Endometrial microvascular endothelial cells (primary cell): Measurements from ENCODE around the gene WNK1. TPM values are rescaled to one million over a fixed set of nuclear protein-coding genes. Genes with fewer than 3 reads are reported as not detected.

Experiments used
- in situ Hi-C: cut with HindIII; loops from 2 replicates; pipeline ENCODE4 v1.10.0; 2017; ENCODE audit warnings: low sequenced_read_pairs, low pct_unique_long_range_greater_than_20kb; ENCODE audit errors: inconsistent ontology term
- total RNA-seq: library from RNA; depleted of rRNA; stranded (reverse); fragments of >200 nt; gene quantifications from one replicate; pipeline ENCODE4 v1.2.3, GENCODE V29; 2015; ENCODE audit errors: inconsistent ontology term

The WNK1 gene
- total RNA-seq, 1 donor from 2014 or later, result 74.3 TPM

- in situ Hi-C loops, result no loop called here
These were observed 133.8 kb downstream of the WNK1 start for GRCh38 chr12:886206-886605.

DNA sequence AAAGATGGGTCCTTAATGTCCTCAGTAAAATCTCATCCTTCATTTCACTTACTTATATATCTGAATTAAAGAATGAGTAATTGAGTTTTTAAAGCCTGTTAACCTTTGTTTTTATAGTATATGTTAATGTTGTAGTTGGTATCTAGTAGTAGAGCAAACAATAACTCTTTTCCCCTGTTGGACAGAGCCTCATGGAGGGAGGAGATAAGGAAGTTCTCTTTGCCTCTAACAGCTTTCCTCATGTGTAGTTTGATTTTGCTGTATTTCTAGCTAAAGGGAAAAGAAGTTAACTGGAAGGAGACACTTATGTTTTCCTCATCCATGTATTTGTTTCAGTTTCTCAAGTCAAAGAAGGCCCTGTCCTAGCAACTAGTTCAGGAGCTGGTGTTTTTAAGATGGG, 141.8 kb downstream of the WNK1 start:
- in situ Hi-C loops, result no loop called here

GRCh38 chr12:896031-896430, 143.7 kb downstream of the WNK1 start:
- in situ Hi-C loops, result no loop called here

GRCh38 chr12:897386-897785, 145.0 kb downstream of the WNK1 start:
- in situ Hi-C loops, result no loop called here

- in situ Hi-C loops, result no loop called here
These were observed 150.2 kb downstream of the WNK1 start for GRCh38 chr12:902581-902980.

DNA sequence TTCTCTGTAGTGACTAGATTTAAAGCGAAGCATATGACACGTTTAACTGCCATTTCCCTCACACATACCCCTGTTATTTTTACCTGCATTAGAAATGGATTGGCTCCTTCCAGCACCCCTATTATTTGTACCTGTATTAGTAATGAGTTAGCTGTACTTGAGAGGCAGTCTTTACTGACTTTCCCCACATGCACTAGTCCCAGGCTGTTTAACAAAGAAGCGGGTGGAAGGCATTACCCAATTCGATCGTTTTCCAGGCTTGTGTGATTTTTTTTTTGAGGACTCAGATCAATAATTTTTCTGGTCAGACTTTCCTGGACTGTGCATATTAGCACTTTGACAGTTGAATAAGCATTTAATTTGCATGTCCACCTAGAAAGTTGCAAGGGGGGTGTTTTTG, 150.7 kb downstream of the WNK1 start:
- in situ Hi-C loops, result no loop called here

DNA sequence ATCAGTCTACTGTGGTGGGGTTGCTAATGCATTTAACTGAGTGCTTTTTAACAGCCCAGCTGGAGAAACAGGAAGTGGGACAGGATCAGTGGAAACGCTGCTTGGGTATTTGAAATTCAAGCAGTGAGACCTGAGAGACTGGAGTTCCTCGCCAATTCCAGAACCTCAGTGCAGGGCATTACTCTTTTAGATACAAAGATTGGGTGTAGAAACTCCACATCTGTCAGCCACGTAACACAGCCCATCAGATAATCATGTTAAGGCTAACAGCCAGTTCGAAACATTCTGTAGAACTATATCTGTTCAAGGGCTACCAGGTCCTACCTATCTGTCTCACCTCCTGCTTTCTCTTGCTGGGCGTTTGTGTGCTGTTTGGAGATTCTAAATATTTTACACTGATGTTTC, 151.6 kb downstream of the WNK1 start:
- in situ Hi-C loops, result no loop called here

DNA sequence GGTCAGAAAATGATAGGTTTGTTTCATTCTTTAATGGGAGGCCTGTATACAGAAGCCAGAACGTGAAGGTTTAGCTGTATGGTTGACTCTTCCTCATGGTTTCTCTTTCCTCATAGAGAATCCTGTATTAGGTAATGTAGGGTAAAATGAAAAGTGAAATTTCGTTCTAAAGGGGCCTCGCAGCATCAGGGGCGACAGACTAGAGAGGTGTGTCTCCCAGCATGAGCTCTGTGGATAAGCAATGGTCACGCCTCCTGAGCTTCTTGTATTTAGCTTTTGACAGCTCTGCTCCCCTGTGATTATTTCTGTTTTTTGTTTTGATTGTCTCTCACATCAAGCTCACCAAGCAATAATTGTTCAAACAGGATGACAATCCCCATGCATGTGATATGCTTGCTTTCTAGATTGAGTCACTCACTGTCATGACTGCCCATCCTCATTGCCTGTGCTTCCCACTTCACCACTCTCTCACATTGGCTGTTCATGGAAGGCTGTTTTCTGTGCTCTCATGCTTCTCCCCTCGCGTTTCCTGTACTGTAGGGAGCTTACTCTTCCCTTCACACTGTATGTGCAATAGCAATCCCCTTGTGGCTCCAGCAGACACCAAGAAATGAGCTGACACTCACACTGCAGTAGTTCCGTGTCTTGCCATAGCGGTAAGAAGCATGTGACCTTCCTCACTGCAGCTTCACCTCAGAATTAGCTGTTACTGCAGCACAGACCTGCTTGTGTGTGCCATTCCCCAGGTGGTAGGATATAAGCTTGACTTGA, 153.1 kb downstream of the WNK1 start:
- in situ Hi-C loops, result no loop called here

DNA sequence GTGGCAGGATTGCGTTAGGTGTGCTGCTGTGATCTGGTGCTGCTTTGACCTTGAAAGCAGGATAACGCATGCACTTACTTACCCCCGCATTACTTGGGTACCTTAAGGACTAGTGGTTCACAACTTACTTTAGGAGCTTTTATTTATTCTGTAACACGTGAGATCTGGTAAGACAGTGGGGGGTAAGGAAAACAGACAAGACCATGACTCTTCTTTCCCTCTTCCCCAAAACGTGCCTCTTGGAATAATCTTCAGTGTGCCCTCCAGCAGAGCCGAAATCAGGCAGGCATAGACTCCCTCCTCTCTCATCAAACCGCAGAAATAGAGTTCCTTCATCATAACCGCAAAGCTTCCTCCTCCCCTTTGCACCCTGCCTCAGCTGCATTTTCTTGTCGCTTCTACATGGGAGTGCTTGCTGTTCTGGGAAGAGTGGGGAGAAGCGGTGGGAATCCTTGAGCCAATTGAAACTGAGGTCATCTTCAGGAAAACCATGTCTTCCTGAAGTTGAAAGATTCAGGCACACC, 153.7 kb downstream of the WNK1 start:
- in situ Hi-C loops, result no loop called here

DNA sequence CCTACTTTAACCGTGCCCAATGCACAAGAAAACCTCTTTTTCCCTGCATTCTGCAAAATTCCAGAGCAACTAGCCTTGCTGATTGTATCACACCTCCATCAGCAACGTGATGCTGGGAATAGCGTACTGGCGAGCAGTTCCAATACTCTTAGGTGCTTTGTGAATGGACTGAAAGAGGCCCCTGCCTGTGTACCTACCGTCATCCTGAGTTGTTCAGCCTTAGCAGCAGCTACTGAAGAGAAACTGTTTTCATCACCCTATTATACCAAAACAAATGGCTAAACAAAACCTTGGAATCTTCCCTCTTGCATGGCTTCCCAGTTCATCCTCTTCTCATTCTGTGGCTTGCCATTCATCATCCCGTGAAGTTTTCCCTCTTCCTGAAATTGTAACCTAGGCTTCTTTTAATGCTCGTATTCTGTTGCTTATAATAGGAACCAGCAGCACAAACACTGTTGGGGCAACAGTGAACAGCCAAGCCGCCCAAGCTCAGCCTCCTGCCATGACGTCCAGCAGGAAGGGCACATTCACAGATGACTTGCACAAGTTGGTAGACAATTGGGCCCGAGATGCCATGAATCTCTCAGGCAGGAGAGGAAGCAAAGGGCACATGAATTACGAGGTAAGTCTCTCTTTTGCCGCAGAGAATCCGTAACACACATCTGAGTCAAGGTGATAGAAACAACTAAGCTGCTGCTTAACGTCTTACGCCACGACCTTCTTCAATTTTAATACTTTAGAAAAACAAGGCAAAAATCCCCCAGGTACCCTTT, 155.2 kb downstream of the WNK1 start:
- in situ Hi-C loops, result no loop called here

GRCh38 chr12:909861-910260, 157.5 kb downstream of the WNK1 start:
- in situ Hi-C loops, result no loop called here

GRCh38 chr12:910416-910815, 158.0 kb downstream of the WNK1 start:
- in situ Hi-C loops, result no loop called here

GRCh38 chr12:911191-911826, 158.9 kb downstream of the WNK1 start:
- in situ Hi-C loops, result no loop called here

GRCh38 chr12:912466-913235, 160.3 kb downstream of the WNK1 start:
- in situ Hi-C loops, result no loop called here

GRCh38 chr12:913919-914698, 161.7 kb downstream of the WNK1 start:
- in situ Hi-C loops, result no loop called here

DNA sequence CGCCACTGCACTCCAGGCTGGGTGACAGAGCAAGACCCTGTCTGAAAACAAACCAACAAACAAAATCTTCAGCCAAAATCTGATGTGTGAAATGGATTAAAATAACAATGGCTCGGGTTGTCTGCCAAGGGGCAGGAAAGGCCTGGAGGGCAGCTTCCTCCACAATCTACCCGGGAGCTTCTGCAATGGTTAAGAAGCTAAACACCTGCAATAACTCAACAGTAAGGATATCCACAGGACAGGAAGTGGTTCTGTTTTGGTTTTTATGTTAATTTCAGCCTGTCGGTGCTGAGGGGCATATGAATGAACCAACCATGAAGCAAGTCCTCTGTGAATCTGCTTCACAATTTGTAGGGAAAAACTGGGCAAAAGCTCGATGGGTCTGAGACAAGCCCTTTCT, 162.7 kb downstream of the WNK1 start:
- in situ Hi-C loops, result no loop called here

DNA sequence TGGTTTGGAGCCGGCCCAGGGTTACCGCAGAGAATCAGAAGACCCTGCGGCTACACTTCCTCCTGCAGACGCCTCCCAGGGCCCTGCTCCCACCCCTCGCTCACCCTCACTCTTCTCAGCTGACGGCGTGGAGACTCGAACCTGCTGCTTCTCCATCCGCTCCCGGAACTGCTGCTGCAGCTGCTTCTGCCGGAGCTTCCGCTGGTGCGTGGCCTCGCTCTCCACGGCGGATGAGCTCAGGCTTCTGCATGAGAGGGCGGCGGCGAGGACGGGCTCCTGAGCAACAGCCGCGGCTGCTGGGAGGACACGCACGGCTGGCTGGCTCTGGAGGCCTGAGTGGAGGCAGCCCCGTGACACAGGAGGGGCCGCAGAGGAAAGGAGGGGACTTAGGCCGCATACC, 163.9 kb downstream of the WNK1 start:
- in situ Hi-C loops, result no loop called here

GRCh38 chr12:916712-917445, 164.5 kb downstream of the WNK1 start:
- in situ Hi-C loops, result no loop called here
